ENCODE data around the gene ADGRA1. TPM values are rescaled to one million over a fixed set of nuclear protein-coding genes. Genes with fewer than 3 reads are reported as not detected.

ADGRA1 gene
- total and polyA plus RNA-seq, 2 donors (not counting 1 experiment from before 2014, with no cell fraction given): not detected

DNA sequence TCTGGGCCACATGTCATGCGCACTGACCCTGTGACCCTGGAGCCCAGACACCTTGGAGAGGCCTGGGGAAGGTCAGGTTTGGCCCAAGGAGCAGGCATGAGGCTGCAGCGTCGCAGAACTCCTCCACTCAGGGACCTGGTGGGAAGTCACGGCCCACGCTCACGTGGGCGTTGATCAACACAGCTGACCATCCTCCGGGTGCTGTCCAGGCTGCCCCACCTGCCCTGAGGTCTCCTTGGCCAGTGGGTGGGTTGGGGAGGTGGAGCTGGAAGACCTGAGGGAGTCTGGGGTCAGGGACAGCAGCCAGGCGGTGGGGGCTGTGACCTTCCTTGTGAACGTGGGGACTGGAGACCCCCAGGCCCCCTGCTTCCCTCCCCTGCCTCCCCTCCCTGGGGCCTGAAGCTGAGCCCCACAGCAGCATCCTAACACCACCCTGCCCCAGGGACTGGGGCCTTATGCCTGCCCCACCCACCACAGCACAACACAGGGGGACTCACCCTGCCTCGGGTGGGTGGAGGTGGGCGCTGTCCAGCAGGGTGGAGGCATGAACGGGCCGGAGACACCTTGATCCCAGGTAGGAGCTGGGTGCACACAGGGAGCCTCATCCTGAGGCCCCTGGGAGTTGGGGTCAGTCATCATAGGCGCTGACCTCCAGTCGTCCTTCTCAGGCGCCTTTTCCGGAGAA, 44.0 kb upstream of the ADGRA1 start:
- H3K36me3 ChIP-seq (ENCODE audit: control insufficient read depth, insufficient read depth, low read length): no peaks in the 10 kb centered on the region
- TF ChIP-seq, protein P1, sequence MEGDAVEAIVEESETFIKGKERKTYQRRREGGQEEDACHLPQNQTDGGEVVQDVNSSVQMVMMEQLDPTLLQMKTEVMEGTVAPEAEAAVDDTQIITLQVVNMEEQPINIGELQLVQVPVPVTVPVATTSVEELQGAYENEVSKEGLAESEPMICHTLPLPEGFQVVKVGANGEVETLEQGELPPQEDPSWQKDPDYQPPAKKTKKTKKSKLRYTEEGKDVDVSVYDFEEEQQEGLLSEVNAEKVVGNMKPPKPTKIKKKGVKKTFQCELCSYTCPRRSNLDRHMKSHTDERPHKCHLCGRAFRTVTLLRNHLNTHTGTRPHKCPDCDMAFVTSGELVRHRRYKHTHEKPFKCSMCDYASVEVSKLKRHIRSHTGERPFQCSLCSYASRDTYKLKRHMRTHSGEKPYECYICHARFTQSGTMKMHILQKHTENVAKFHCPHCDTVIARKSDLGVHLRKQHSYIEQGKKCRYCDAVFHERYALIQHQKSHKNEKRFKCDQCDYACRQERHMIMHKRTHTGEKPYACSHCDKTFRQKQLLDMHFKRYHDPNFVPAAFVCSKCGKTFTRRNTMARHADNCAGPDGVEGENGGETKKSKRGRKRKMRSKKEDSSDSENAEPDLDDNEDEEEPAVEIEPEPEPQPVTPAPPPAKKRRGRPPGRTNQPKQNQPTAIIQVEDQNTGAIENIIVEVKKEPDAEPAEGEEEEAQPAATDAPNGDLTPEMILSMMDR (conservative IDR thresholded peaks at IDR 0.05 in 1 of 2, IDR thresholded peaks at IDR 0.05 in 1 of 2; ENCODE audit: low read depth in 1 of 2, low read length in 2 of 2): no peak
- TF ChIP-seq EZH2 (IDR thresholded peaks at IDR 0.05; ENCODE audit: low read length, missing control alignments): no peak

DNA sequence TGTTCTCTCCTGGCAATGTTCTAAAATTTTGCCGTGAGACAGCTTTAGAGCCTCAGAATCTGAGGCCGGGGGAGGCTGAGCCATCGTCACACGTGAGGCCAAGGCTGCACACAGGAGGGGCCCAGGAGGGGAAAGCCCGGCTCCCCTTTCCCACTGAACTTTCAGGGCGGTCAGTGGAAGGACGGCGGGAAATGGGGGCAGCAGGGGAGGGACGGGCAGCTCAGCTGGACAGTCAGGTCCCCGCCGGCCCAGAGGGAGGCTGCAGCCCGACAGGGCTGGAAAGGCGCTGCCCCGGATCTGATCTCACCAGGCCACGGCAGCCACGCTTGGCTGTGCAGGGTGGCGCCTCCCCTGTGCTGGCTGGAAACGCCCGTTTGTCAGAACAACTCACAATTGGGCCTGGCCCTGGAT, 43.3 kb upstream of the ADGRA1 start:
- DNase-seq (ENCODE audit: low read depth in 2 of 2): no peak
- H4K20me1 ChIP-seq (ENCODE audit: control insufficient read depth, extremely low read depth, insufficient read depth, low read length): no peaks in the 10 kb centered on the region
- H2AFZ ChIP-seq (ENCODE audit: low read length): no peak overlapping the region
- no peak overlapping the region for H3K9ac ChIP-seq (ENCODE audit: insufficient read depth, low read length)
- no peaks in the 10 kb centered on the region for H3K36me3 ChIP-seq (ENCODE audit: control insufficient read depth, insufficient read depth, low read length)
- no peaks in the 10 kb centered on the region for H3K9me3 ChIP-seq (ENCODE audit: control insufficient read depth, insufficient read depth, low read depth, low read length)
- no peaks in the 10 kb centered on the region for H3K27me3 ChIP-seq (ENCODE audit: control insufficient read depth, insufficient read depth, low read length)
- TF ChIP-seq, protein P1 (conservative IDR thresholded peaks at IDR 0.05 in 1 of 2, IDR thresholded peaks at IDR 0.05 in 1 of 2; ENCODE audit: low read depth in 1 of 2, low read length in 2 of 2): no peak
- TF ChIP-seq EZH2 (IDR thresholded peaks at IDR 0.05; ENCODE audit: low read length, missing control alignments): no peak
- no peak overlapping the region for H3K4me2 ChIP-seq (ENCODE audit: extremely low read depth, insufficient read depth, low read length)
- no peaks in the 10 kb centered on the region for H3K79me2 ChIP-seq (ENCODE audit: control insufficient read depth, insufficient read depth, low read length)
- no peak overlapping the region for H3K27ac ChIP-seq (ENCODE audit: insufficient read depth, low read length)
- H3K4me1 ChIP-seq (ENCODE audit: control insufficient read depth, extremely low read depth, insufficient read depth, low read length): no peaks in the 10 kb centered on the region
- no peak overlapping the region for H3K4me3 ChIP-seq (replicated peaks in 1 of 4; ENCODE audit: control extremely low read depth in 1 of 4, insufficient read depth in 1 of 4, low read depth in 3 of 4, low read length in 4 of 4)

More for the DNA sequence above, 44.0 kb upstream of the ADGRA1 start:
- Histone ChIP-seq H2AFZ (ENCODE audit: low read length) (no peak overlapping the region), H4K20me1 (ENCODE audit: control insufficient read depth, extremely low read depth, insufficient read depth, low read length) (no peaks in the 10 kb centered on the region), H3K4me1 (ENCODE audit: control insufficient read depth, extremely low read depth, insufficient read depth, low read length) (no peaks in the 10 kb centered on the region), H3K27me3 (ENCODE audit: control insufficient read depth, insufficient read depth, low read length) (no peaks in the 10 kb centered on the region), H3K4me3 (replicated peaks in 1 of 4; ENCODE audit: control extremely low read depth in 1 of 4, insufficient read depth in 1 of 4, low read depth in 3 of 4, low read length in 4 of 4) (no peak overlapping the region), H3K9me3 (ENCODE audit: control insufficient read depth, insufficient read depth, low read depth, low read length) (no peaks in the 10 kb centered on the region), H3K79me2 (ENCODE audit: control insufficient read depth, insufficient read depth, low read length) (no peaks in the 10 kb centered on the region), H3K4me2 (ENCODE audit: extremely low read depth, insufficient read depth, low read length) (no peak overlapping the region), H3K9ac (ENCODE audit: insufficient read depth, low read length) (no peak overlapping the region), H3K27ac (ENCODE audit: insufficient read depth, low read length) (no peak overlapping the region)
- no peak for DNase-seq (ENCODE audit: low read depth in 2 of 2)

DNA sequence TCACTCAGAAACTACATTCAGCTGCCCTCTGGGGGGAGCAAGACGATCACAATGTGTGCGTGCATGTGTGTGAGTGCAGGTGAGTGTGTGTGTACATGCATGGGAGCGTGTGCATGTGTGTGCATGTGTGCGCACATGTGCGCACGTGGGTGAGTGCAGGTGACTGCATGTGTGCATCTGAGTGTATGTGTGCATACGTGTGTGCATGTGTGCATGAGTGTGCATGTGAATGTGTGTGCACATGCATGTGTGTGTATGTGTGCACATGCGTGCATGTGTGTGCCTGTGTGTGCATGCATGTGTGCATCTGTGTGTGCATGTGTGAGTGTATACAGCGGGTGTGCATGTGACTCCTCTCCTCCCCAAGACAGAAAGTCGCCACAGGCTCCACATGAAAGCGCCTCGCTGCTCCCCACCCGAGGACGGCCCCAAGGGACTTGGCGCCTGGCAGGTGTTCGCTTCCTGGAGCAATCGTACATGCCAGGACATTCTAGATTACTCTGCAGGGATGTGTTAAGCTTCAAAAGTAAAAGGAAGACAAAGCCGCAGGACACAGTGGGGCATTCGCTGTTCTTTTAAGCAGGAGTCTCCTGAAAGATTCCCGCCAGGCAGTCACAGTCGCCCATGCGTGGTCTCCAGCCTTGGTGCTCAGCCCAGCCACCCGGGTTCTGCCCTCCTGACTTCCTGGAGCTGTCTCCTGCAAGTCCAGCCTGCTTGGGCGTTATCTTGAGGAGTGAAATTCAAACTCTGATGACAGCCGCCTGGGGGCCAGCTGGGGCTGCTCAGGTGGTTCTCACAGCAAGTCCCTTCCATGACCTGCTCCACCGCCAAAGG, 42.0 kb upstream of the ADGRA1 start:
- TF ChIP-seq, protein P1 (conservative IDR thresholded peaks at IDR 0.05 in 1 of 2, IDR thresholded peaks at IDR 0.05 in 1 of 2; ENCODE audit: low read depth in 1 of 2, low read length in 2 of 2): no peak
- TF ChIP-seq EZH2 (IDR thresholded peaks at IDR 0.05; ENCODE audit: low read length, missing control alignments): no peak
- no peaks in the 10 kb centered on the region for H3K4me1 ChIP-seq (ENCODE audit: control insufficient read depth, extremely low read depth, insufficient read depth, low read length)

More for the DNA sequence above, 42.0 kb upstream of the ADGRA1 start:
- H4K20me1 ChIP-seq (ENCODE audit: control insufficient read depth, extremely low read depth, insufficient read depth, low read length): no peaks in the 10 kb centered on the region
- H2AFZ ChIP-seq (ENCODE audit: low read length): no peak overlapping the region
- H3K9me3 ChIP-seq (ENCODE audit: control insufficient read depth, insufficient read depth, low read depth, low read length): no peaks in the 10 kb centered on the region
- H3K79me2 ChIP-seq (ENCODE audit: control insufficient read depth, insufficient read depth, low read length): no peaks in the 10 kb centered on the region
- H3K4me3 ChIP-seq (replicated peaks in 1 of 4; ENCODE audit: control extremely low read depth in 1 of 4, insufficient read depth in 1 of 4, low read depth in 3 of 4, low read length in 4 of 4): no peak overlapping the region
- DNase-seq (ENCODE audit: low read depth in 2 of 2): no peak
- no peak overlapping the region for H3K9ac ChIP-seq (ENCODE audit: insufficient read depth, low read length)
- no peak overlapping the region for H3K27ac ChIP-seq (ENCODE audit: insufficient read depth, low read length)
- no peaks in the 10 kb centered on the region for H3K27me3 ChIP-seq (ENCODE audit: control insufficient read depth, insufficient read depth, low read length)
- no peak overlapping the region for H3K4me2 ChIP-seq (ENCODE audit: extremely low read depth, insufficient read depth, low read length)
- no peaks in the 10 kb centered on the region for H3K36me3 ChIP-seq (ENCODE audit: control insufficient read depth, insufficient read depth, low read length)
